CD4-positive, alpha-beta T cell (primary cell): ENCODE results near the gene IGLL5. TPM values are rescaled to one million over a fixed set of nuclear protein-coding genes. Genes with fewer than 3 reads are reported as not detected.

Experiments
- ATAC-seq: fragments of 200-7000 bp; cut with Tn5 transposase; one replicate; pipeline ENCODE4 v1.10.0; 2022; ENCODE audit warnings: mild to moderate bottlenecking; ENCODE audit not compliant: poor library complexity
- CTCF ChIA-PET: fragments of 350-600 bp; sonication (Branson Sonifier 250); formaldehyde crosslinking; loops from one replicate; lab custom pipeline; 2021; ENCODE audit warnings: antibody characterized with exemption, inconsistent platforms; lab: Charles Lee
- POLR2A ChIA-PET: fragments of 350-600 bp; sonication (Branson Sonifier 250); formaldehyde crosslinking; loops from one replicate; lab custom pipeline; 2021; ENCODE audit warnings: antibody characterized with exemption, inconsistent platforms; lab: Charles Lee
- DNase-seq, 14 experiments: peaks; one replicate each; pipeline ENCODE4 v3.0.0-alpha.2; 2013 to 2020; ENCODE audit warnings: mixed read lengths in 2 of 14
- H3K27ac ChIP-seq, 2 donors: one replicate each; pipeline versions ENCODE4 v1.5.1 to v1.7.0; 2013; ENCODE audit warnings: low read length in 2 of 2, low read depth in 1 of 2, mild to moderate bottlenecking in 1 of 2
- H3K27me3 ChIP-seq, 2 experiments: 1 replicate in 1 of 2; 2 replicates in 1 of 2; pipeline versions ENCODE4 v1.6.1 to v1.7.0; 2013; ENCODE audit warnings: low read length in 2 of 2, control low read depth in 1 of 2, mild to moderate bottlenecking in 1 of 2, moderate library complexity in 1 of 2; ENCODE audit not compliant: insufficient read depth in 2 of 2, control insufficient read depth in 1 of 2
- H3K36me3 ChIP-seq: one replicate; pipeline ENCODE4 v1.6.1; 2013; ENCODE audit warnings: low read length, control low read depth; ENCODE audit not compliant: insufficient read depth
- H3K4me1 ChIP-seq: one replicate; pipeline ENCODE4 v1.6.1; 2013; ENCODE audit warnings: low read length, control low read depth; ENCODE audit not compliant: insufficient read depth
- H3K4me3 ChIP-seq: one replicate; pipeline ENCODE4 v1.5.1; 2013; ENCODE audit warnings: mild to moderate bottlenecking, low read length, moderate library complexity
- H3K9me3 ChIP-seq, 2 experiments: 1 replicate in 1 of 2; 2 replicates in 1 of 2; pipeline versions ENCODE4 v1.6.1 to v1.7.0; 2013; ENCODE audit warnings: low read length in 2 of 2, mild to moderate bottlenecking in 2 of 2, control low read depth in 1 of 2, moderate library complexity in 1 of 2; ENCODE audit not compliant: control insufficient read depth in 1 of 2, insufficient read depth in 1 of 2
- H3K27ac Mint-ChIP-seq: one replicate; pipeline ENCODE4 v1.8.0; 2020; ENCODE audit warnings: mixed read lengths
- H3K27me3 Mint-ChIP-seq: one replicate; pipeline ENCODE4 v1.8.0; 2021; ENCODE audit warnings: mixed read lengths
- H3K36me3 Mint-ChIP-seq: one replicate; pipeline ENCODE4 v1.8.0; 2021; ENCODE audit warnings: low read depth, mixed read lengths
- H3K4me1 Mint-ChIP-seq: one replicate; pipeline ENCODE4 v1.8.0; 2021; ENCODE audit warnings: low read depth, mixed read lengths
- H3K4me3 Mint-ChIP-seq: one replicate; pipeline ENCODE4 v1.8.0; 2020; ENCODE audit warnings: mild to moderate bottlenecking, mixed read lengths
- H3K9me3 Mint-ChIP-seq: one replicate; pipeline ENCODE4 v1.8.0; 2020; ENCODE audit warnings: mixed read lengths
- CTCF ChIP-seq: fragments of 200-600 bp; IDR thresholded peaks from one replicate; pipeline ENCODE4 v1.8.0; 2022; ENCODE audit warnings: antibody characterized with exemption, mild to moderate bottlenecking
- intact Hi-C, 2 experiments: fragments of 100-400 bp; cut with DNase I in 1 of 2; cut with micrococcal nuclease in 1 of 2; formaldehyde crosslinking; loops; one replicate each; pipeline versions ENCODE4 v1.15.1 to v1.9.0; 2023 to 2025; cut with DNase I, micrococcal nuclease
- total RNA-seq, 174 experiments: library from RNA in 2 of 174; stranded (reverse) in 2 of 174; gene quantifications; one replicate each; pipeline ENCODE4 v1.2.3 and lab custom pipeline; 2021 to 2026

The IGLL5 gene
- total RNA-seq, 2 experiments from 2014 or later: not detected

GRCh38 chr22:22854466-22854865, 33.1 kb upstream of the IGLL5 start:
- H3K27me3 Mint-ChIP-seq: no peaks in the 10 kb centered on the region
- Histone ChIP-seq H3K4me3 (no peak overlapping the region), H3K9me3 (no peaks in the 10 kb centered on the region), H3K4me1 (peaks cover 26% of the 10 kb centered on the region), H3K27me3 (no peaks in the 10 kb centered on the region), H3K27ac (no peak overlapping the region), H3K36me3 (no peaks in the 10 kb centered on the region)
- H3K4me3 Mint-ChIP-seq: no peak overlapping the region
- no peak for ATAC-seq
- no peak overlapping the region for H3K27ac Mint-ChIP-seq
- CTCF ChIA-PET: interaction anchor here (1.5 kb wide), 1 partner anchor 23 kb away, joined by 4 read pairs; no protein-coding TSS in a partner anchor
- TF ChIP-seq CTCF: no peak
- H3K9me3 Mint-ChIP-seq: no peaks in the 10 kb centered on the region
- no peak for DNase-seq
- POLR2A ChIA-PET: no interaction called here
- intact Hi-C loops: no loop called here
- H3K36me3 Mint-ChIP-seq: no peaks in the 10 kb centered on the region
- peaks cover 8% of the 10 kb centered on the region for H3K4me1 Mint-ChIP-seq

GRCh38 chr22:22855085-22855484, 32.5 kb upstream of the IGLL5 start:
- no peaks in the 10 kb centered on the region for H3K36me3 ChIP-seq
- TF ChIP-seq CTCF: no peak
- ATAC-seq (no peak), DNase-seq (no peak)
- intact Hi-C loops: no loop called here
- no peak overlapping the region for H3K27ac ChIP-seq
- H3K4me3 ChIP-seq: no peak overlapping the region
- H3K36me3 Mint-ChIP-seq: no peaks in the 10 kb centered on the region
- H3K4me1 Mint-ChIP-seq: peaks cover 4% of the 10 kb centered on the region
- H3K9me3 ChIP-seq: no peaks in the 10 kb centered on the region
- H3K27me3 ChIP-seq: no peaks in the 10 kb centered on the region
- H3K27ac Mint-ChIP-seq: no peak overlapping the region
- H3K27me3 Mint-ChIP-seq: no peaks in the 10 kb centered on the region
- no peak overlapping the region for H3K4me3 Mint-ChIP-seq
- ChIA-PET CTCF (interaction anchor here (0.7 to 1.8 kb wide), 5 partner anchors 22 to 109 kb away, joined by 3 to 7 read pairs (median 4); no protein-coding TSS in a partner anchor), POLR2A (interaction anchor here (0.9 to 1.4 kb wide), 2 partner anchors 8 to 11 kb away, joined by 3 to 4 read pairs; no protein-coding TSS in a partner anchor)
- H3K9me3 Mint-ChIP-seq: no peaks in the 10 kb centered on the region
- H3K4me1 ChIP-seq: peaks cover 21% of the 10 kb centered on the region

- Mint-ChIP-seq H3K4me1 (peaks cover 4% of the 10 kb centered on the region), H3K27me3 (no peaks in the 10 kb centered on the region), H3K36me3 (no peaks in the 10 kb centered on the region), H3K27ac (no peak overlapping the region), H3K9me3 (no peaks in the 10 kb centered on the region), H3K4me3 (no peak overlapping the region)
- no peaks in the 10 kb centered on the region for H3K27me3 ChIP-seq
- H3K36me3 ChIP-seq: no peaks in the 10 kb centered on the region
- ATAC-seq (no peak), DNase-seq (peak in 9 of 14 experiments; percentile 11 to 58 (median 44))
- no peak overlapping the region for H3K27ac ChIP-seq
- CTCF ChIA-PET: interaction anchor here (0.7 to 1.8 kb wide), 5 partner anchors 21 to 110 kb away, joined by 3 to 7 read pairs (median 4); no protein-coding TSS in a partner anchor
- H3K4me1 ChIP-seq: peaks cover 17% of the 10 kb centered on the region
- intact Hi-C loops: no loop called here
- no peak overlapping the region for H3K4me3 ChIP-seq
- POLR2A ChIA-PET: interaction anchor here (0.9 to 1.4 kb wide), 3 partner anchors 9 to 39 kb away, joined by 3 to 4 read pairs (median 3); no protein-coding TSS in a partner anchor
- peak; percentile 37 for TF ChIP-seq CTCF
- no peaks in the 10 kb centered on the region for H3K9me3 ChIP-seq
Measured at GRCh38 chr22:22855617-22856308, 31.9 kb upstream of the IGLL5 start.
